CD4-positive, alpha-beta memory T cell (primary cell): ENCODE data around the gene AMMECR1. TPM values are rescaled to one million over a fixed set of nuclear protein-coding genes. Genes with fewer than 3 reads are reported as not detected.
A peak's percentile ranks its signal among the peaks of the same experiment; 100 is the strongest.

Source experiments
- CTCF ChIA-PET: fragments of 350-600 bp; sonication (Branson Sonifier 250); formaldehyde crosslinking; loops from one replicate; lab custom pipeline; 2021; ENCODE audit warnings: inconsistent platforms; ENCODE audit not compliant: partially characterized antibody; lab: Charles Lee
- POLR2A ChIA-PET: fragments of 350-600 bp; sonication (Branson Sonifier 250); formaldehyde crosslinking; loops from one replicate; lab custom pipeline; 2021; ENCODE audit not compliant: partially characterized antibody; lab: Charles Lee
- DNase-seq, 5 donors: peaks; one replicate each; pipeline versions ENCODE4 v3.0.0 to v3.0.0-alpha.2; 2020 to 2022; ENCODE audit warnings: mixed read lengths in 1 of 5
- H3K27ac ChIP-seq: one replicate; pipeline ENCODE4 v1.7.0; 2013; ENCODE audit warnings: low read depth, low read length
- H3K27me3 ChIP-seq: 2 replicates; pipeline ENCODE4 v1.7.0; 2013; ENCODE audit warnings: mild to moderate bottlenecking, low read length, moderate library complexity; ENCODE audit not compliant: insufficient read depth
- H3K36me3 ChIP-seq: 2 replicates; pipeline ENCODE4 v1.7.0; 2013; ENCODE audit warnings: mild to moderate bottlenecking, low read length, moderate library complexity; ENCODE audit not compliant: insufficient read depth
- H3K4me1 ChIP-seq: 2 replicates; pipeline ENCODE4 v1.7.0; 2013; ENCODE audit warnings: mild to moderate bottlenecking, low read length, moderate library complexity; ENCODE audit not compliant: insufficient read depth
- H3K4me3 ChIP-seq, 2 donors: one replicate each; pipeline ENCODE4 v1.7.0; 2013; ENCODE audit warnings: low read length in 2 of 2, mild to moderate bottlenecking in 1 of 2
- H3K9me3 ChIP-seq, 2 donors: one replicate each; pipeline ENCODE4 v1.7.0; 2013; ENCODE audit warnings: low read length in 2 of 2, control low read depth in 1 of 2; ENCODE audit not compliant: control insufficient read depth in 1 of 2
- H3K27ac Mint-ChIP-seq, 7 donors: one replicate each; pipeline ENCODE4 v1.8.0; 2020 to 2021; ENCODE audit warnings: mixed read lengths in 7 of 7, mild to moderate bottlenecking in 6 of 7, inconsistent platforms in 3 of 7, moderate library complexity in 3 of 7
- H3K27me3 Mint-ChIP-seq, 2 donors: one replicate each; pipeline ENCODE4 v1.8.0; 2020 to 2021; ENCODE audit warnings: mixed read lengths in 2 of 2
- H3K36me3 Mint-ChIP-seq, 2 donors: one replicate each; pipeline ENCODE4 v1.8.0; 2020 to 2021; ENCODE audit warnings: mixed read lengths in 2 of 2, inconsistent platforms in 1 of 2, mild to moderate bottlenecking in 1 of 2
- H3K4me1 Mint-ChIP-seq, 4 donors: one replicate each; pipeline ENCODE4 v1.8.0; 2020 to 2021; ENCODE audit warnings: mixed read lengths in 4 of 4, mild to moderate bottlenecking in 1 of 4
- H3K4me3 Mint-ChIP-seq, 8 donors: one replicate each; pipeline ENCODE4 v1.8.0; 2020 to 2021; ENCODE audit warnings: mixed read lengths in 8 of 8, mild to moderate bottlenecking in 7 of 8, moderate library complexity in 6 of 8, inconsistent platforms in 3 of 8
- H3K9me3 Mint-ChIP-seq, 8 donors: one replicate each; pipeline ENCODE4 v1.8.0; 2020 to 2021; ENCODE audit warnings: mixed read lengths in 8 of 8, mild to moderate bottlenecking in 5 of 8, inconsistent platforms in 3 of 8, moderate library complexity in 1 of 8
- intact Hi-C: fragments of 100-400 bp; cut with micrococcal nuclease; formaldehyde crosslinking; loops from one replicate; pipeline ENCODE4 v1.15.1; 2023
- polyA plus RNA-seq, 2 donors: library from polyadenylated mRNA; unstranded; fragments of 300-500 nt; fragmentation: Illumina TruSeq; gene quantifications; one replicate each; pipeline ENCODE4 v1.2.3, GENCODE V29; 2021
- total RNA-seq, 2 experiments: library from RNA; stranded (reverse); gene quantifications; one replicate each; pipeline ENCODE4 v1.2.3, GENCODE V29; 2021

The AMMECR1 gene
- total and polyA plus RNA-seq, 4 experiments from 2014 or later = 15.4 to 21.7 (median 16.8) TPM

- Mint-ChIP-seq H3K36me3 (no peaks in the 10 kb centered on the region), H3K27me3 (no peaks in the 10 kb centered on the region), H3K4me1 (peaks cover 18 to 48% (median 35%) of the 10 kb centered on the region in 4 donors), H3K27ac (peak overlapping the region in 2 of 7 donors; percentile 3 to 18), H3K4me3 (no peak overlapping the region), H3K9me3 (peaks cover 0 to 2% (median 0%) of the 10 kb centered on the region in 8 donors)
- H3K27ac ChIP-seq = no peak overlapping the region
- H3K9me3 ChIP-seq = no peaks in the 10 kb centered on the region
- CTCF ChIA-PET = interaction anchor here (1.7 kb wide), 1 partner anchor 22 kb away, joined by 5 read pairs; no protein-coding TSS in a partner anchor
- POLR2A ChIA-PET = interaction anchor here (1.8 kb wide), 1 partner anchor 16 kb away, joined by 4 read pairs; no protein-coding TSS in a partner anchor
- intact Hi-C loops = loop anchor here (10.0 kb wide), 1 partner anchor 48 kb away; no protein-coding TSS in a partner anchor
- H3K4me1 ChIP-seq = peaks cover 34% of the 10 kb centered on the region
- H3K36me3 ChIP-seq = no peaks in the 10 kb centered on the region
- H3K27me3 ChIP-seq = no peaks in the 10 kb centered on the region
- no peak overlapping the region for H3K4me3 ChIP-seq
- no peak for DNase-seq
These were observed 95.2 kb downstream of the AMMECR1 start for GRCh38 chrX:110222497-110223257.

GRCh38 chrX:110219920-110220319 lies 98.0 kb downstream of the AMMECR1 start:
- ChIA-PET CTCF (interaction anchor here (1.0 to 1.2 kb wide), 2 partner anchors 9 to 97 kb away, joined by 3 to 4 read pairs; no protein-coding TSS in a partner anchor), POLR2A (interaction anchor here (1.5 to 4.3 kb wide), 2 partner anchors 10 to 98 kb away, joined by 5 to 28 read pairs; partner anchors contain the start of gene AMMECR1)
- H3K4me3 ChIP-seq = no peak overlapping the region
- Mint-ChIP-seq H3K9me3 (peaks cover 0 to 2% (median 0%) of the 10 kb centered on the region in 8 donors), H3K4me3 (no peak overlapping the region), H3K36me3 (peaks cover 8 to 9% of the 10 kb centered on the region in 2 donors), H3K4me1 (peaks cover 14 to 59% (median 35%) of the 10 kb centered on the region in 4 donors), H3K27me3 (no peaks in the 10 kb centered on the region), H3K27ac (no peak overlapping the region)
- DNase-seq = no peak
- H3K36me3 ChIP-seq = no peaks in the 10 kb centered on the region
- H3K27ac ChIP-seq = no peak overlapping the region
- H3K4me1 ChIP-seq = peaks cover 40% of the 10 kb centered on the region
- H3K27me3 ChIP-seq = no peaks in the 10 kb centered on the region
- no peaks in the 10 kb centered on the region for H3K9me3 ChIP-seq
- intact Hi-C loops = loop anchor here (10.0 kb wide), 1 partner anchor 45 kb away; no protein-coding TSS in a partner anchor

- Mint-ChIP-seq H3K27me3 (no peaks in the 10 kb centered on the region), H3K4me1 (peaks cover 14 to 59% (median 32%) of the 10 kb centered on the region in 4 donors), H3K9me3 (peaks cover 0 to 2% (median 0%) of the 10 kb centered on the region in 8 donors), H3K4me3 (no peak overlapping the region), H3K27ac (no peak overlapping the region), H3K36me3 (peaks cover 11 to 13% of the 10 kb centered on the region in 2 donors)
- ChIA-PET CTCF (no interaction called here), POLR2A (interaction anchor here (1.5 to 4.3 kb wide), 2 partner anchors 11 to 99 kb away, joined by 5 to 28 read pairs; partner anchors contain the start of gene AMMECR1)
- H3K36me3 ChIP-seq = no peaks in the 10 kb centered on the region
- no peak overlapping the region for H3K27ac ChIP-seq
- peaks cover 31% of the 10 kb centered on the region for H3K4me1 ChIP-seq
- no peaks in the 10 kb centered on the region for H3K27me3 ChIP-seq
- DNase-seq = no peak
- no peak overlapping the region for H3K4me3 ChIP-seq
- H3K9me3 ChIP-seq = no peaks in the 10 kb centered on the region
- intact Hi-C loops = no loop called here
These were observed 99.3 kb downstream of the AMMECR1 start for GRCh38 chrX:110218591-110218990.

- no peaks in the 10 kb centered on the region for H3K36me3 ChIP-seq
- no peak overlapping the region for H3K27ac ChIP-seq
- Mint-ChIP-seq H3K9me3 (peaks cover 0 to 1% (median 0%) of the 10 kb centered on the region in 8 donors), H3K27me3 (no peaks in the 10 kb centered on the region), H3K36me3 (peaks cover 11 to 13% of the 10 kb centered on the region in 2 donors), H3K4me1 (peaks cover 11 to 55% (median 30%) of the 10 kb centered on the region in 4 donors), H3K27ac (no peak overlapping the region), H3K4me3 (no peak overlapping the region)
- no peak for DNase-seq
- ChIA-PET POLR2A (interaction anchor here (0.8 to 3.3 kb wide), 3 partner anchors 14 to 56 kb away, joined by 3 to 15 read pairs (median 4); no protein-coding TSS in a partner anchor), CTCF (interaction anchor here (0.8 to 1.7 kb wide), 2 partner anchors 12 to 48 kb away, joined by 3 to 4 read pairs; no protein-coding TSS in a partner anchor)
- no peaks in the 10 kb centered on the region for H3K27me3 ChIP-seq
- intact Hi-C loops = no loop called here
- H3K4me1 ChIP-seq = peaks cover 27% of the 10 kb centered on the region
- H3K4me3 ChIP-seq = no peak overlapping the region
- no peaks in the 10 kb centered on the region for H3K9me3 ChIP-seq
These were observed 101.9 kb downstream of the AMMECR1 start for GRCh38 chrX:110216027-110216426.

GRCh38 chrX:110215411-110215810 lies 102.5 kb downstream of the AMMECR1 start:
- Histone ChIP-seq H3K4me1 (peaks cover 25% of the 10 kb centered on the region), H3K27me3 (no peaks in the 10 kb centered on the region), H3K9me3 (no peaks in the 10 kb centered on the region), H3K4me3 (no peak overlapping the region), H3K36me3 (no peaks in the 10 kb centered on the region), H3K27ac (no peak overlapping the region)
- no peaks in the 10 kb centered on the region for H3K27me3 Mint-ChIP-seq
- POLR2A ChIA-PET = interaction anchor here (0.9 to 3.3 kb wide), 2 partner anchors 14 to 55 kb away, joined by 3 to 15 read pairs; no protein-coding TSS in a partner anchor
- CTCF ChIA-PET = interaction anchor here (0.8 to 1.7 kb wide), 2 partner anchors 12 to 47 kb away, joined by 3 to 4 read pairs; no protein-coding TSS in a partner anchor
- intact Hi-C loops = no loop called here
- no peak for DNase-seq
- peaks cover 11 to 51% (median 30%) of the 10 kb centered on the region in 4 donors for H3K4me1 Mint-ChIP-seq
- H3K4me3 Mint-ChIP-seq = no peak overlapping the region
- peaks cover 11 to 13% of the 10 kb centered on the region in 2 donors for H3K36me3 Mint-ChIP-seq
- H3K27ac Mint-ChIP-seq = no peak overlapping the region
- peaks cover 0 to 1% (median 0%) of the 10 kb centered on the region in 8 donors for H3K9me3 Mint-ChIP-seq

GRCh38 chrX:110214684-110215083 lies 103.2 kb downstream of the AMMECR1 start:
- Mint-ChIP-seq H3K27me3 (no peaks in the 10 kb centered on the region), H3K4me3 (peak overlapping the region in 1 of 8 donors; percentile 20), H3K36me3 (peaks cover 13% of the 10 kb centered on the region in 2 donors), H3K9me3 (peaks cover 0 to 1% (median 0%) of the 10 kb centered on the region in 8 donors), H3K4me1 (peaks cover 11 to 46% (median 27%) of the 10 kb centered on the region in 4 donors), H3K27ac (no peak overlapping the region)
- intact Hi-C loops = no loop called here
- Histone ChIP-seq H3K9me3 (no peaks in the 10 kb centered on the region), H3K4me1 (peaks cover 19% of the 10 kb centered on the region), H3K4me3 (no peak overlapping the region), H3K27me3 (no peaks in the 10 kb centered on the region), H3K27ac (no peak overlapping the region), H3K36me3 (no peaks in the 10 kb centered on the region)
- POLR2A ChIA-PET = interaction anchor here (3.3 kb wide), 1 partner anchor 15 kb away, joined by 15 read pairs; no protein-coding TSS in a partner anchor
- DNase-seq = no peak
- CTCF ChIA-PET = no interaction called here

GRCh38 chrX:110213183-110213582 lies 104.7 kb downstream of the AMMECR1 start:
- peaks cover 13% of the 10 kb centered on the region in 2 donors for H3K36me3 Mint-ChIP-seq
- intact Hi-C loops = no loop called here
- no peak overlapping the region for H3K4me3 ChIP-seq
- H3K27ac Mint-ChIP-seq = no peak overlapping the region
- H3K9me3 ChIP-seq = no peaks in the 10 kb centered on the region
- peaks cover 11 to 33% (median 19%) of the 10 kb centered on the region in 4 donors for H3K4me1 Mint-ChIP-seq
- no peaks in the 10 kb centered on the region for H3K36me3 ChIP-seq
- no peak overlapping the region for H3K4me3 Mint-ChIP-seq
- CTCF ChIA-PET = no interaction called here
- DNase-seq = no peak
- no peaks in the 10 kb centered on the region for H3K27me3 Mint-ChIP-seq
- H3K4me1 ChIP-seq = peaks cover 16% of the 10 kb centered on the region
- no peaks in the 10 kb centered on the region for H3K27me3 ChIP-seq
- no peak overlapping the region for H3K27ac ChIP-seq
- POLR2A ChIA-PET = no interaction called here
- H3K9me3 Mint-ChIP-seq = peaks cover 0 to 1% (median 0%) of the 10 kb centered on the region in 8 donors
